Panc1 (cell line): ENCODE data around the gene IL6. TPM values are rescaled to one million over a fixed set of nuclear protein-coding genes. Genes with fewer than 3 reads are reported as not detected.

Experiments used
- ATAC-seq: fragments of 200-7000 bp; cut with Tn5 transposase; 2 replicates; pipeline ENCODE4 v1.9.1; 2020; ENCODE audit warnings: mild to moderate bottlenecking, moderate library complexity
- BruUV-seq: library from RNA; stranded (reverse); fragments of 400-500 nt; replicated peaks from 2 replicates; lab custom pipeline; 2021; lab: Mats Ljungman, UMichigan
- CTCF ChIA-PET: fragments of 300-600 bp; sonication (Branson Sonifier 250); formaldehyde crosslinking; loops from one replicate; lab custom pipeline; 2022; ENCODE audit warnings: antibody characterized with exemption; lab: Charles Lee
- POLR2A ChIA-PET: fragments of 300-600 bp; sonication (Branson Sonifier 250); formaldehyde crosslinking; loops from one replicate; lab custom pipeline; 2022; ENCODE audit warnings: antibody characterized with exemption; lab: Charles Lee
- DNase-seq: peaks from one replicate; pipeline ENCODE4 v3.0.0-alpha.2; 2010; ENCODE audit warnings: low read depth, low spot score
- H3K27ac ChIP-seq: 2 replicates; pipeline ENCODE4 v1.5.1; 2011; ENCODE audit warnings: mild to moderate bottlenecking, low read length, inconsistent platforms
- H3K27me3 ChIP-seq: fragments of 200-500 bp; sonication (Bioruptor generic); 2 replicates; pipeline ENCODE4 v1.6.0; 2014; ENCODE audit warnings: low read length, inconsistent platforms; ENCODE audit not compliant: control insufficient read depth, insufficient read depth
- H3K36me3 ChIP-seq: fragments of 200-500 bp; sonication (Bioruptor generic); 2 replicates; pipeline ENCODE4 v1.5.1; 2014; ENCODE audit warnings: inconsistent platforms, mild to moderate bottlenecking, low read length, moderate library complexity; ENCODE audit not compliant: control insufficient read depth, insufficient read depth
- H3K4me1 ChIP-seq: 2 replicates; pipeline ENCODE4 v1.5.1; 2011; ENCODE audit warnings: inconsistent platforms, mild to moderate bottlenecking, low read length, moderate library complexity; ENCODE audit not compliant: control insufficient read depth, insufficient read depth
- H3K4me3 ChIP-seq, 2 experiments: 2 replicates each; pipeline ENCODE4 v1.5.1; 2011 to 2012; ENCODE audit warnings: low read depth in 2 of 2, low read length in 2 of 2, mild to moderate bottlenecking in 2 of 2, inconsistent platforms in 1 of 2, moderate library complexity in 1 of 2
- H3K9me3 ChIP-seq: fragments of 200-500 bp; sonication (Bioruptor generic); 2 replicates; pipeline ENCODE4 v1.5.1; 2014; ENCODE audit warnings: low read depth, mild to moderate bottlenecking, inconsistent platforms, low read length, moderate library complexity; ENCODE audit not compliant: control insufficient read depth, insufficient read depth
- POLR2AphosphoS5 ChIP-seq: IDR thresholded peaks from 2 replicates; pipeline ENCODE4 v1.6.1; 2012; ENCODE audit warnings: mild to moderate bottlenecking, low read depth, low read length, moderate library complexity
- SIN3A ChIP-seq: IDR thresholded peaks from 2 replicates; pipeline ENCODE4 v1.6.1; 2012; ENCODE audit warnings: low read depth, mild to moderate bottlenecking, low read length, moderate library complexity, borderline replicate concordance; ENCODE audit not compliant: insufficient read depth
- TCF7L2 ChIP-seq: IDR thresholded peaks from 2 replicates; pipeline ENCODE4 v1.6.1; 2011; ENCODE audit warnings: mild to moderate bottlenecking, low read depth, low read length, inconsistent platforms
- in situ Hi-C: cut with HindIII; loops from 2 replicates; pipeline ENCODE4 v1.10.0; 2016; ENCODE audit warnings: low sequenced_read_pairs, low pct_unique_long_range_greater_than_20kb
- intact Hi-C: fragments of 100-400 bp; cut with micrococcal nuclease; formaldehyde crosslinking; loops from one replicate; pipeline ENCODE4 v1.10.0; 2022; ENCODE audit not compliant: unreplicated experiment
- total RNA-seq: library from RNA; stranded (reverse); gene quantifications from one replicate; pipeline ENCODE4 v1.2.1, GENCODE V29; 2021; ENCODE audit not compliant: unreplicated experiment
- TF ChIP-seq, protein P1 (sequence below), 2 experiments: IDR thresholded peaks; 2 replicates each; pipeline ENCODE4 v1.6.1; 2011 to 2012; ENCODE audit warnings: low read depth in 2 of 2, control low read depth in 1 of 2, low read length in 1 of 2, mild to moderate bottlenecking in 1 of 2, moderate library complexity in 1 of 2; ENCODE audit not compliant: insufficient read depth in 1 of 2
- TF ChIP-seq, protein P2 (sequence below): fragments of 450-650 bp; IDR thresholded peaks from 2 replicates; pipeline ENCODE4 v1.5.1; 2017; ENCODE audit warnings: mild to moderate bottlenecking

The IL6 gene
- total RNA-seq, 1 experiment from 2014 or later, result not detected

DNA sequence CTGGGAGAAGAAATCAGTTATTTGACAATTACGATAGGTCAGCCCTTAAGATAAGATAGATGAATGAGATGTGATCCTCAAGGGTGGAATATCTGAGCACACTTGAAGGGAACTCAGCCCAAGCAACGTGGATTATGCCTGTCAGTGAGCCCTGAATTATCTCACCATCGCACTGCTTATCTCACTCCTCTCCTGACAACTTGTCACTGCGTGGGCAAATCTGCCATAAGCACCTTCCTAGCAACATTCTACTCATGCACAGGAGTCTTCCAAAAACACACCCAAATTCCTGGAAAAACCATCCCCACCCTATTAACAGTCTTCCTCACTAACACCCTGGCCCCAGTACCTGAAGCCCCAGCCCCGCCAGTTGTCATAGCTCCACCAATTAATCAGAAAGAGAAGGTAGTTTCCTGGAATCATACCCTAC, 46.5 kb upstream of the IL6 start:
- intact Hi-C loops (no loop called here), in situ Hi-C loops (no loop called here)
- DNase-seq, result no peak
- Histone ChIP-seq H3K4me3 (no peak overlapping the region), H3K9me3 (no peaks in the 10 kb centered on the region), H3K4me1 (no peaks in the 10 kb centered on the region), H3K27ac (no peak overlapping the region), H3K27me3 (no peaks in the 10 kb centered on the region), H3K36me3 (no peaks in the 10 kb centered on the region)
- no peak for ATAC-seq
- BruUV-seq, result no TSS peak
- ChIA-PET POLR2A (no interaction called here), CTCF (no interaction called here)
- TF ChIP-seq SIN3A (no peak), POLR2AphosphoS5 (no peak), TCF7L2 (no peak)
- TF ChIP-seq, protein P1, sequence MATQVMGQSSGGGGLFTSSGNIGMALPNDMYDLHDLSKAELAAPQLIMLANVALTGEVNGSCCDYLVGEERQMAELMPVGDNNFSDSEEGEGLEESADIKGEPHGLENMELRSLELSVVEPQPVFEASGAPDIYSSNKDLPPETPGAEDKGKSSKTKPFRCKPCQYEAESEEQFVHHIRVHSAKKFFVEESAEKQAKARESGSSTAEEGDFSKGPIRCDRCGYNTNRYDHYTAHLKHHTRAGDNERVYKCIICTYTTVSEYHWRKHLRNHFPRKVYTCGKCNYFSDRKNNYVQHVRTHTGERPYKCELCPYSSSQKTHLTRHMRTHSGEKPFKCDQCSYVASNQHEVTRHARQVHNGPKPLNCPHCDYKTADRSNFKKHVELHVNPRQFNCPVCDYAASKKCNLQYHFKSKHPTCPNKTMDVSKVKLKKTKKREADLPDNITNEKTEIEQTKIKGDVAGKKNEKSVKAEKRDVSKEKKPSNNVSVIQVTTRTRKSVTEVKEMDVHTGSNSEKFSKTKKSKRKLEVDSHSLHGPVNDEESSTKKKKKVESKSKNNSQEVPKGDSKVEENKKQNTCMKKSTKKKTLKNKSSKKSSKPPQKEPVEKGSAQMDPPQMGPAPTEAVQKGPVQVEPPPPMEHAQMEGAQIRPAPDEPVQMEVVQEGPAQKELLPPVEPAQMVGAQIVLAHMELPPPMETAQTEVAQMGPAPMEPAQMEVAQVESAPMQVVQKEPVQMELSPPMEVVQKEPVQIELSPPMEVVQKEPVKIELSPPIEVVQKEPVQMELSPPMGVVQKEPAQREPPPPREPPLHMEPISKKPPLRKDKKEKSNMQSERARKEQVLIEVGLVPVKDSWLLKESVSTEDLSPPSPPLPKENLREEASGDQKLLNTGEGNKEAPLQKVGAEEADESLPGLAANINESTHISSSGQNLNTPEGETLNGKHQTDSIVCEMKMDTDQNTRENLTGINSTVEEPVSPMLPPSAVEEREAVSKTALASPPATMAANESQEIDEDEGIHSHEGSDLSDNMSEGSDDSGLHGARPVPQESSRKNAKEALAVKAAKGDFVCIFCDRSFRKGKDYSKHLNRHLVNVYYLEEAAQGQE (IDR thresholded peaks at IDR 0.05; ENCODE audit: insufficient read depth in 1 of 2, low read depth in 2 of 2, low read length in 1 of 2), result no peak
- TF ChIP-seq, protein P2, sequence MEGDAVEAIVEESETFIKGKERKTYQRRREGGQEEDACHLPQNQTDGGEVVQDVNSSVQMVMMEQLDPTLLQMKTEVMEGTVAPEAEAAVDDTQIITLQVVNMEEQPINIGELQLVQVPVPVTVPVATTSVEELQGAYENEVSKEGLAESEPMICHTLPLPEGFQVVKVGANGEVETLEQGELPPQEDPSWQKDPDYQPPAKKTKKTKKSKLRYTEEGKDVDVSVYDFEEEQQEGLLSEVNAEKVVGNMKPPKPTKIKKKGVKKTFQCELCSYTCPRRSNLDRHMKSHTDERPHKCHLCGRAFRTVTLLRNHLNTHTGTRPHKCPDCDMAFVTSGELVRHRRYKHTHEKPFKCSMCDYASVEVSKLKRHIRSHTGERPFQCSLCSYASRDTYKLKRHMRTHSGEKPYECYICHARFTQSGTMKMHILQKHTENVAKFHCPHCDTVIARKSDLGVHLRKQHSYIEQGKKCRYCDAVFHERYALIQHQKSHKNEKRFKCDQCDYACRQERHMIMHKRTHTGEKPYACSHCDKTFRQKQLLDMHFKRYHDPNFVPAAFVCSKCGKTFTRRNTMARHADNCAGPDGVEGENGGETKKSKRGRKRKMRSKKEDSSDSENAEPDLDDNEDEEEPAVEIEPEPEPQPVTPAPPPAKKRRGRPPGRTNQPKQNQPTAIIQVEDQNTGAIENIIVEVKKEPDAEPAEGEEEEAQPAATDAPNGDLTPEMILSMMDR, result no peak

DNA sequence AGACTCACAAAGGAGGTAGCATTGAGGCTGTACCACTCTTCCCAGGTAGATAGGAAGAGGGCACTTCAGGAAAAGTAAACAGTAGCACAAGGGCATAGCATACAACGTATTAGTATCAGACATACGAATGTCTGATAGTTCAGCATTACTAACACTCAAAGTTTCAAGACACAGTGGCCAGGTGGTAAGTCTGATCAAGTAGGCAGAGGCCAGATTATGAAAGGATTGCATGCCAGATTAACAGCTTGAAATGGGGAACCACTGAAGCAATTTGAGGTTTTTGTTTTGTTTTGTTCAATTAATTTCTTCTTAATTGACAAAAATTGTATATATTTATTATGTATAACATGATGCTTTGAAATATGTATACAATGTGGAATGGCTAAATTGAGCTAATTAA, 45.7 kb upstream of the IL6 start:
- no peak overlapping the region for H3K4me3 ChIP-seq
- H3K9me3 ChIP-seq, result no peaks in the 10 kb centered on the region
- POLR2A ChIA-PET, result interaction anchor here (0.5 kb wide), 1 partner anchor 46 kb away, joined by 5 read pairs; the partner anchor contains the start of gene IL6
- no peak overlapping the region for H3K27ac ChIP-seq
- in situ Hi-C loops (no loop called here), intact Hi-C loops (no loop called here)
- no peaks in the 10 kb centered on the region for H3K36me3 ChIP-seq
- no peak for ATAC-seq
- H3K4me1 ChIP-seq, result no peaks in the 10 kb centered on the region
- BruUV-seq, result no TSS peak
- TF ChIP-seq POLR2AphosphoS5 (no peak), TCF7L2 (no peak), SIN3A (no peak)
- TF ChIP-seq, protein P1 (IDR thresholded peaks at IDR 0.05; ENCODE audit: insufficient read depth in 1 of 2, low read depth in 2 of 2, low read length in 1 of 2), result no peak
- TF ChIP-seq, protein P2, result no peak
- H3K27me3 ChIP-seq, result no peaks in the 10 kb centered on the region
- no peak for DNase-seq
- CTCF ChIA-PET, result no interaction called here
